ENCODE results near the gene CD70. TPM values are rescaled to one million over a fixed set of nuclear protein-coding genes. Genes with fewer than 3 reads are reported as not detected.
"Not testable (repeated sequence)": the region's sequence is repeated elsewhere in the genome, so short reads cannot be mapped to it uniquely, and the experiment has no call there.

CD70 gene
- total RNA-seq = 16.0 and 21.4 TPM in 2 replicates

DNA sequence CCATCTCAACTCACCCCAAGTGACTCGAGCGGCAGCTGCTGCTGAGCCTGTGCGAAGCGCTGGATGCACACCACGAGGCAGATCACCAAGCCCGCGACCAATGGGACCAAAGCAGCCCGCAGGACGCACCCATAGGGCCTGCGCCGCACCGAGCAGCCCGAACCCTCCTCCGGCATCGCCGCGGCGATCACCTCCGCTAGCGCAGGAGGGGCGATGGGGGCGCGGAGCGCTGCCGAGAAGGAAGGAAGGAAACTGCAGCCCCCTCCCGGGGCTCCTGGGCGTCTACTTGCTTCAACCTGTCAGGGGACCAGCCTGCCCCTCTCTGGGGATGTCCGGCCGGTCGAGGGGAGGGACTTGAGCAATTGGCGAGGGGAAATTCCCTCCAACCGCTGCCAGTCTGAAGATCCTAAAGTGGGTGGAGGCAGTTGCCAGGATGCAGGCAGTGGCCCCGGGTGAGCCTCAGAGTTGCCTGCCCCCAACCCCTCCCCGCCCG is at the start of gene CD70:
CD70 (minus strand) TSS at position 324 of the 493 bp plus-strand sequence; CDS start at position 176, 148 bp downstream.
- no peak for DNase-seq (ENCODE audit: low read depth)
- Histone ChIP-seq H3K36me3 (ENCODE audit: control insufficient read depth, insufficient read depth, low read length) (no peaks in the 10 kb centered on the region), H3K4me3 (ENCODE audit: low read depth, low read length) (peak within 1 kb of the TSS; percentile 66), H3K27me3 (ENCODE audit: control insufficient read depth, insufficient read depth, low read length) (peaks cover 3% of the 10 kb centered on the region)
- TF ChIP-seq, protein P1, sequence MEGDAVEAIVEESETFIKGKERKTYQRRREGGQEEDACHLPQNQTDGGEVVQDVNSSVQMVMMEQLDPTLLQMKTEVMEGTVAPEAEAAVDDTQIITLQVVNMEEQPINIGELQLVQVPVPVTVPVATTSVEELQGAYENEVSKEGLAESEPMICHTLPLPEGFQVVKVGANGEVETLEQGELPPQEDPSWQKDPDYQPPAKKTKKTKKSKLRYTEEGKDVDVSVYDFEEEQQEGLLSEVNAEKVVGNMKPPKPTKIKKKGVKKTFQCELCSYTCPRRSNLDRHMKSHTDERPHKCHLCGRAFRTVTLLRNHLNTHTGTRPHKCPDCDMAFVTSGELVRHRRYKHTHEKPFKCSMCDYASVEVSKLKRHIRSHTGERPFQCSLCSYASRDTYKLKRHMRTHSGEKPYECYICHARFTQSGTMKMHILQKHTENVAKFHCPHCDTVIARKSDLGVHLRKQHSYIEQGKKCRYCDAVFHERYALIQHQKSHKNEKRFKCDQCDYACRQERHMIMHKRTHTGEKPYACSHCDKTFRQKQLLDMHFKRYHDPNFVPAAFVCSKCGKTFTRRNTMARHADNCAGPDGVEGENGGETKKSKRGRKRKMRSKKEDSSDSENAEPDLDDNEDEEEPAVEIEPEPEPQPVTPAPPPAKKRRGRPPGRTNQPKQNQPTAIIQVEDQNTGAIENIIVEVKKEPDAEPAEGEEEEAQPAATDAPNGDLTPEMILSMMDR (IDR thresholded peaks at IDR 0.05; ENCODE audit: insufficient read depth, low read length, poor library complexity, severe bottlenecking) = no peak

DNA sequence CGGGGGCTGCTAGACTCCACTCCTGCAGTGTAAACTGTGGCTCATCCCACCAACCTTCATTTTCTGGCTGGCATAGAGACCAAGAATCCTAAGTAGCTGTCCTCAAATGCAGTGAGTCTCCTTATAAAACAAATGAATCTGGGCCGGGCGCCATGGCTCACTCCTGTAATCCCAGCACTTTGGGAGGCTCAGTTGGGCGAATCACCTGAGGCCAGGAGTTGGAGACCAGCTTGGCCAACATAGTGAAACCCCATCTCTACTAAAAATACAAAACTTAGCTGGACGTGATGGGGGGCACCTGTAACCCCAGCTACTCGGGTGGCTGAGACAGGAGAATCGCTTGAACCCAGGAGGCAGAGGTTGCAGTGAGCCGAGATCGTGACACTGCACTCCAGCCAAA is 49.4 kb upstream of the CD70 start:
- not testable (repeated sequence) for H3K4me3 ChIP-seq (ENCODE audit: low read depth, low read length); H3K36me3 ChIP-seq (ENCODE audit: control insufficient read depth, insufficient read depth, low read length); DNase-seq (ENCODE audit: low read depth); H3K27me3 ChIP-seq (ENCODE audit: control insufficient read depth, insufficient read depth, low read length)

DNA sequence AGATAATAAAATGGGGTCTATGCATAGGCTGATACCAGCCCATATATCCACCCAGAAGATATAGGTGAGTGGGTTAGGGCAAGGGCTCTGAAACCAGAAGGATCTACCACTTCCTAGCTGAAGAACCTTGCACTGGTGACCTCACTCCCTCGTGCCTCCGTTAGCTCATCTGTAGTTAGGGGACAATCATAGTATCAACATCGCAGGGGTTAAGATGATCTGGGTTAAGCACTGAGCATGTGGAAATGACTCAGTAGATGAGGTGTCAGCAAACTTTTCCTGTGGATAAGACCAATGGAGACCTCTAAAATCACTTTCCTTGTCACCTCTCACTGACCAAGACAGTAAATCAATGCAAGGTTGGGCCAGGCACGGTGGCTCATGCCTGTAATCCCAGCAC is 48.5 kb upstream of the CD70 start:
- TF ChIP-seq, protein P1 (IDR thresholded peaks at IDR 0.05; ENCODE audit: insufficient read depth, low read length, poor library complexity, severe bottlenecking) = no peak
- H3K36me3 ChIP-seq (ENCODE audit: control insufficient read depth, insufficient read depth, low read length) = no peaks in the 10 kb centered on the region
- no peak overlapping the region for H3K4me3 ChIP-seq (ENCODE audit: low read depth, low read length)
- H3K27me3 ChIP-seq (ENCODE audit: control insufficient read depth, insufficient read depth, low read length) = no peaks in the 10 kb centered on the region
- peak; percentile 35 for DNase-seq (ENCODE audit: low read depth)

- not testable (repeated sequence) for H3K27me3 ChIP-seq (ENCODE audit: control insufficient read depth, insufficient read depth, low read length); H3K4me3 ChIP-seq (ENCODE audit: low read depth, low read length); H3K36me3 ChIP-seq (ENCODE audit: control insufficient read depth, insufficient read depth, low read length); DNase-seq (ENCODE audit: low read depth)
Measured at GRCh38 chr19:6633456-6633813, 42.5 kb upstream of the CD70 start.

DNA sequence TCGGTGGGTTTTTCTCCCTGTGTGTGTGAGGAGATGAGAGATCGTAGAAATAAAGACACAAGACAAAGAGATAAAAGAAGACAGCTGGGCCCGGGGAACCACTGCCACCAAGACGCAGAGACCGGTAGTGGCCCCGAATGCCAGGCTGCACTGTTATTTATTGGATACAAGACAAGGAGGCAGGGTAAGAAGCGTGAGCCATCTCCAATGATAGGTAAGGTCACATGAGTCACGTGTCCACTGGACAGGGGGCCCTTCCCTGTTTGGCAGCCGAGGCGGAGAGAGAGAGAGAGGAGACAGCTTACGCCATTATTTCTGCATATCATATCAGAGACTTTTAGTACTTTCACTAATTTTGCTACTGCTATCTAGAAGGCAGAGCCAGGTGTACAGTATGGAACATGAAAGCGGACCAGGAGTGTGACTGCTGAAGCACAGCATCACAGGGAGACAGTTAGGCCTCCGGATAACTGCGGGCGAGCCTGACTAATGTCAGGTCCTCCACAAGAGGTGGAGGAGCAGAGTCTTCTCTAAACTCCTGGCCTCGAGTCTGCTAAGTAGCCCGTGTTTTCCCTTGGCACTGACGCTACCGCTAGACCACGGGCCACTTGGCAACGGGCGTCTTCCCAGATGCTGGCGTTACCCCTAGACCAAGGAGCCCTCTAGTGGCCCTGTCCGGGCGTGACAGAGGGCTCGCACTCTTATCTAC is 42.0 kb upstream of the CD70 start:
- not testable (repeated sequence) for DNase-seq (ENCODE audit: low read depth); H3K27me3 ChIP-seq (ENCODE audit: control insufficient read depth, insufficient read depth, low read length); H3K36me3 ChIP-seq (ENCODE audit: control insufficient read depth, insufficient read depth, low read length); H3K4me3 ChIP-seq (ENCODE audit: low read depth, low read length)
- TF ChIP-seq, protein P1 (IDR thresholded peaks at IDR 0.05; ENCODE audit: insufficient read depth, low read length, poor library complexity, severe bottlenecking) = peak; percentile 78

DNA sequence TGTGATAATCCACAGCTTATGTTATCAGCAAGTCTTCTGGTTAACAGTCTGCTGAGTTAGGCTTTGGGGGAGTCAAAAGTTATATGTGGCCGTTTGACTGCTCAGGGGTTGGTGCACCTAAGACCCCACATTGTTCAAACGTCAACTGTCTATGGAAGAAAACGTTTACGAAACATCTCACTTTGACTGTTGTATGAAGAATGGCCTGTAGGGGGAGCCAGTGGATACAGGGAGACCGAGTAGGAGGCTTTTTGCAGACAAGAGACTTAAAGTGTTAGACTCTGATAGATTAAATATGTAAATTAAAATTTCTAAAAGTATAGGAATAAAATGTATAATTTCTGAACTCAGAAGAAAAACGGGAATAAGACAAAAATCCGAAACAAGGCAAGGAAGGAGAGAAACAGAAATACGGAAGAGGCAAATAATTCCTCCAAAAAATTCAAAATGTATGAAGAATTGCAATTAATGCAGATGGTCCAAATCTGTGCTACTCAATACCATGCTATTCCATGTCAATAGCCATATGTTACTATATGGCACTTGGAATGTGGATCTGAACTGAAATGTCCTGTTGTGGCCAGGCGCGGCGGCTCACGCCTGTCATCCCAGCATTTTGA is 41.2 kb upstream of the CD70 start:
- H3K4me3 ChIP-seq (ENCODE audit: low read depth, low read length) = no peak overlapping the region
- no peaks in the 10 kb centered on the region for H3K36me3 ChIP-seq (ENCODE audit: control insufficient read depth, insufficient read depth, low read length)
- H3K27me3 ChIP-seq (ENCODE audit: control insufficient read depth, insufficient read depth, low read length) = no peaks in the 10 kb centered on the region
- TF ChIP-seq, protein P1 (IDR thresholded peaks at IDR 0.05; ENCODE audit: insufficient read depth, low read length, poor library complexity, severe bottlenecking) = peak; percentile 81
- DNase-seq (ENCODE audit: low read depth) = no peak

Measured in kidney epithelial cell (primary cell).